HepG2 (cell line): ENCODE results near the gene TMTC4. TPM values are rescaled to one million over a fixed set of nuclear protein-coding genes. Genes with fewer than 3 reads are reported as not detected.

Experiments used
- AFF4 ChIP-seq: sonication (generic); formaldehyde crosslinking; IDR thresholded peaks from 2 replicates; pipeline ENCODE4 v1.4.0; 2020; ENCODE audit warnings: missing genetic modification reagents
- ARNT ChIP-seq: fragments of 450-650 bp; IDR thresholded peaks from 2 replicates; pipeline ENCODE4 v1.6.1; 2017
- NFAT5 ChIP-seq: sonication (generic); formaldehyde crosslinking; IDR thresholded peaks from 2 replicates; pipeline ENCODE4 v1.4.0; 2020; ENCODE audit warnings: missing genetic modification reagents
- PHF21A ChIP-seq: sonication (generic); formaldehyde crosslinking; IDR thresholded peaks from 2 replicates; pipeline ENCODE4 v1.5.0; 2020; ENCODE audit warnings: mild to moderate bottlenecking, missing genetic modification reagents
- SP5 ChIP-seq: IDR thresholded peaks from 2 replicates; pipeline ENCODE4 v1.6.1; 2016; ENCODE audit warnings: low read depth, borderline replicate concordance
- ZNF407 ChIP-seq: sonication (generic); formaldehyde crosslinking; IDR thresholded peaks from one replicate; pipeline ENCODE4 v1.5.1; 2020; ENCODE audit warnings: mild to moderate bottlenecking, missing genetic modification reagents; ENCODE audit errors: not compliant biosample characterization
- ZNF564 ChIP-seq: sonication (generic); formaldehyde crosslinking; IDR thresholded peaks from 2 replicates; pipeline ENCODE4 v1.8.1; 2023; ENCODE audit warnings: mild to moderate bottlenecking, missing genetic modification reagents
- ZXDC ChIP-seq: sonication (generic); formaldehyde crosslinking; IDR thresholded peaks from 2 replicates; pipeline ENCODE4 v1.5.0; 2020; ENCODE audit warnings: mild to moderate bottlenecking, missing genetic modification reagents
- polyA plus RNA-seq, 8 experiments: library from polyadenylated mRNA; depleted of rRNA in 3 of 8; stranded (reverse) in 7 of 8; unstranded in 1 of 8; fragments of >200 nt; fragmentation: Illumina TruSeq in 4 of 8; extraction: Trizol in 4 of 8; gene quantifications; 2 replicates each; pipeline versions ENCODE4 v1.2.1 to v1.2.3, GENCODE V29; 2011 to 2016; ENCODE audit warnings: low read depth in 4 of 8, missing spikeins in 1 of 8, mixed read lengths in 1 of 8; ENCODE audit not compliant: insufficient read depth in 1 of 8
- total RNA-seq, 5 experiments: library from RNA; depleted of rRNA; stranded (reverse); fragments of >200 nt; fragmentation: Illumina TruSeq; extraction: Trizol; gene quantifications; 2 replicates each; pipeline ENCODE4 v1.2.3, GENCODE V29; 2016; ENCODE audit warnings: low read depth in 1 of 5

Gene TMTC4
- total and polyA plus RNA-seq, 2 of the 13 experiments (the other 11 are each of a cell fraction or from before 2014, with no cell fraction given): 16.0 to 22.6 TPM

- TF ChIP-seq ZXDC (CRISPR knock-in tag) (no peak), AFF4 (CRISPR knock-in tag) (no peak), ARNT (no peak), NFAT5 (no peak), SP5 (CRISPR knock-in tag) (no peak), PHF21A (no peak), ZNF407 (CRISPR knock-in tag) (no peak), ZNF564 (CRISPR knock-in tag) (no peak)
Observed at GRCh38 chr13:100620792-100621191, 53.8 kb downstream of the TMTC4 start (continued).
